MM.1S (cell line): ENCODE data around the gene APOBEC3G.

ENCODE experiments used
- EZH2 ChIP-seq: fragments of 300-600 bp; sonication (generic); optimal IDR thresholded peaks from 2 replicates; pipeline ENCODE3; 2017; ENCODE audit warnings: low read depth, mild to moderate bottlenecking, antibody characterized with exemption, low read length, mixed read lengths
- TF ChIP-seq, protein P1 (sequence below): fragments of 300-600 bp; sonication (generic); IDR thresholded peaks from 2 replicates; pipeline ENCODE4 v1.5.1; 2016; ENCODE audit warnings: antibody characterized with exemption, low read length, mixed read lengths

DNA sequence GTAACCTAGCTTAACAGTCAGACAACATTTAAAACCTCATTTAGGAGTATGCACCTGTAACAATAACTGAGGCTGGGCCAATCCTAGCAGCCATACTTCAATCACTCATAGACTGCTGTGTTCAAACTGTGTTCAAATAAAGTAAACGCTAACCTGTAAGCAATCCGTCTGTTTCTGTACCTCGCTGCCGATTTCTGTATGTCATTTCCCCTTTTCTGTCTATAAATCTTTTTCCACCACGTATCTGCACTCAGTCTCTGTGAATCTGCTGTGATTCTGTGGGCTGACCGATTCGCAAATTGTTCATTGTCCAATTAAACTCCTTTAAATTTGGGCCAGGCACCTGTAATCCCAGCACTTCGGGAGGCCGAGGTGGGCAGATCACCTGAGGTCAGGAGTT is 32.3 kb downstream of the APOBEC3G start:
- TF ChIP-seq EZH2: no peak
- TF ChIP-seq, protein P1, sequence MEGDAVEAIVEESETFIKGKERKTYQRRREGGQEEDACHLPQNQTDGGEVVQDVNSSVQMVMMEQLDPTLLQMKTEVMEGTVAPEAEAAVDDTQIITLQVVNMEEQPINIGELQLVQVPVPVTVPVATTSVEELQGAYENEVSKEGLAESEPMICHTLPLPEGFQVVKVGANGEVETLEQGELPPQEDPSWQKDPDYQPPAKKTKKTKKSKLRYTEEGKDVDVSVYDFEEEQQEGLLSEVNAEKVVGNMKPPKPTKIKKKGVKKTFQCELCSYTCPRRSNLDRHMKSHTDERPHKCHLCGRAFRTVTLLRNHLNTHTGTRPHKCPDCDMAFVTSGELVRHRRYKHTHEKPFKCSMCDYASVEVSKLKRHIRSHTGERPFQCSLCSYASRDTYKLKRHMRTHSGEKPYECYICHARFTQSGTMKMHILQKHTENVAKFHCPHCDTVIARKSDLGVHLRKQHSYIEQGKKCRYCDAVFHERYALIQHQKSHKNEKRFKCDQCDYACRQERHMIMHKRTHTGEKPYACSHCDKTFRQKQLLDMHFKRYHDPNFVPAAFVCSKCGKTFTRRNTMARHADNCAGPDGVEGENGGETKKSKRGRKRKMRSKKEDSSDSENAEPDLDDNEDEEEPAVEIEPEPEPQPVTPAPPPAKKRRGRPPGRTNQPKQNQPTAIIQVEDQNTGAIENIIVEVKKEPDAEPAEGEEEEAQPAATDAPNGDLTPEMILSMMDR: no peak
